GM21529 (cell line): ENCODE results near the gene MBD3.

ENCODE experiments used
- ATAC-seq: cut with Tn5 transposase; IDR thresholded peaks from one replicate; pipeline ENCODE4 v1.9.1; 2021; ENCODE audit not compliant: unreplicated experiment

MBD3 gene

GRCh38 chr19:1601613-1602064 is 9.0 kb upstream of the MBD3 start:
- no peak for ATAC-seq

- no peak for ATAC-seq
Observed at GRCh38 chr19:1599460-1599846, 6.8 kb upstream of the MBD3 start.

DNA sequence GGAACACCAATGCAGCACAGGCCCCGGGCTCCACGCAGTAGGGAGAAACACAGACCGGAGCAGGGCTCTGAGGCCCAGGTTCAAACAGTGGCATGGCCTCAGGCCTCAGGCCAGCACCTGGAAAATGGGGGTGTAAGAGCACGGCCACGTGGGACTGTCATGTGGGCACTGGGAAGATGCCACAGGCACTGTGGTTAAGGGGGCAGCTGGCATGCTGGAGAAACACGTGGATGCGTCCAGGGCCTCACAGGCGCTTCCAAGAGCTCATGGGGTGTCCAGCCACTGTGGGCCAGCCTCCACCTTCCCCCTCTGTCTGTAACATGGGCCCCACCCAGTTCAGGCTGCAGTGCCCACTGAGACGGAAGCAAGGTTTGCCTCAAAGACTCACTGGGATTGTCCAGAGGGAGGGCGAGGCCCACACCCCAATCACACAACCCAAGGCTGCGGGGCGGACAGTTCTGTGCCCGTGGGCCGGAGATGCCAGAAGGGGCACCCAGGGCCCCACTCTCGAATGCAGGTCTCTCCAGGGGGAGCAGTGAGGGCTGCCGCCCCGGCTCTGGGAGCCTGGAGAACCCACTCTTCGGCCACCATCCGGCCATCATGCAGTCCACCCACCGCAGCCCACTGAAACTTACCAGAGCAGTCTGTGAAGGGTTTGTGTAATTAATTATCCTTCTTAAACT is 6.3 kb upstream of the MBD3 start:
- no peak for ATAC-seq

DNA sequence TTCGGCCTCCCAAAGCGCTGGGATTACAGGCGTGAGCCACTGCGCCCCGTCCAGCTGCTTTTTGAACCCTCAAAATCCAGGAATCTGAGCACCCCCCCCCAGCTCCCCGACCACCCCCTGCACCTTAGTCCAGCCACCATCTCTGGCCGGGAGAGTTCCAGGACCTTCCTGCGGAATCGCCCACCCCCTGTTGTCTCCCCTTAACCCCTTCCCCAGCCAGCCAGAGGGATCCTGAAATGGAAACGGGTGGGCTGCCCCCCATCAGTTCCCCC is 772 bp upstream of the MBD3 start:
- no peak for ATAC-seq

GRCh38 chr19:1592024-1592754 is 476 bp downstream of the MBD3 start:
- ATAC-seq: peak; percentile 57

GRCh38 chr19:1591421-1592023 is 1.1 kb downstream of the MBD3 start:
- ATAC-seq: no peak

GRCh38 chr19:1590641-1591397 is 1.8 kb downstream of the MBD3 start:
- no peak for ATAC-seq

GRCh38 chr19:1587872-1588271 is 4.8 kb downstream of the MBD3 start:
- ATAC-seq: no peak

DNA sequence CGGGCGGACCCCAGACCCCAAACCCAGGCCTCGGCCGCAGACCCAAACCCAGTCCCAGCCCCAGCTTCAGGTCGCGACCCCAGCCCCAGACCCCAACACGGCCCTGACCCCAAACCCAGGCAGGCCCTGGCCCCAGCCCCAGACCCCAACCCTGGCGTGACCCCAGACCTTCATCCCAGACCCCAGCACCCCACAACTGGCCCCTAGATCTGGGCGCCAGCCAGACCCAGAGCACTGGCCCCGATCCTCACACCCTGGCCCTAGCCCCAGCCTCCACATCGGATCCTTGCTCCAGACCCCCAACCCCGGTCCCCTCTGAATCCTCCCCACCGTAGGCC is 7.5 kb downstream of the MBD3 start:
- no peak for ATAC-seq

- no peak for ATAC-seq
Observed at GRCh38 chr19:1584500-1585242, 8.0 kb downstream of the MBD3 start.

- ATAC-seq: no peak
Observed at GRCh38 chr19:1582201-1582600, 10.5 kb downstream of the MBD3 start.

GRCh38 chr19:1580957-1581356 is 11.7 kb downstream of the MBD3 start:
- no peak for ATAC-seq

- ATAC-seq: no peak
Observed at GRCh38 chr19:1580382-1580781, 12.3 kb downstream of the MBD3 start.

DNA sequence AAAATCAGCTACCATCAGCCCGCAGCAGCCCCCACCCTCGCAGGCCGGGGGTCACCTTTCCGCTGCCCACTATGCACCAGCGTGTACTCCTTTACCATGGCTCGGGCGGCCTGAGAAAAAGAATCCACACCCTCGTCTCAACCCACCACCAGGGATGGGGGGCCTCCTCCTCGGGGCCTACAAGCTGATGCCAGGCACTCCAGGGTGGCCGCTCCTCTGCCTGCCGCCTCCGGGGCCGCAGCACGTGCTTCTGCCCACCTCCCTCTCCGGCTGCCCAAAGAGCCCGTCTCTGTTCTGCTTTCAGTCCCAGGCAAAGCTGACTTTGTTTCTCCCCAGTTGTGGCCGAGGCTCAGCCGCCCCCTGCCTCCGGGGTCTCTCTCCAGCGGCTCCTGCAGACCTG is 13.4 kb downstream of the MBD3 start:
- no peak for ATAC-seq

DNA sequence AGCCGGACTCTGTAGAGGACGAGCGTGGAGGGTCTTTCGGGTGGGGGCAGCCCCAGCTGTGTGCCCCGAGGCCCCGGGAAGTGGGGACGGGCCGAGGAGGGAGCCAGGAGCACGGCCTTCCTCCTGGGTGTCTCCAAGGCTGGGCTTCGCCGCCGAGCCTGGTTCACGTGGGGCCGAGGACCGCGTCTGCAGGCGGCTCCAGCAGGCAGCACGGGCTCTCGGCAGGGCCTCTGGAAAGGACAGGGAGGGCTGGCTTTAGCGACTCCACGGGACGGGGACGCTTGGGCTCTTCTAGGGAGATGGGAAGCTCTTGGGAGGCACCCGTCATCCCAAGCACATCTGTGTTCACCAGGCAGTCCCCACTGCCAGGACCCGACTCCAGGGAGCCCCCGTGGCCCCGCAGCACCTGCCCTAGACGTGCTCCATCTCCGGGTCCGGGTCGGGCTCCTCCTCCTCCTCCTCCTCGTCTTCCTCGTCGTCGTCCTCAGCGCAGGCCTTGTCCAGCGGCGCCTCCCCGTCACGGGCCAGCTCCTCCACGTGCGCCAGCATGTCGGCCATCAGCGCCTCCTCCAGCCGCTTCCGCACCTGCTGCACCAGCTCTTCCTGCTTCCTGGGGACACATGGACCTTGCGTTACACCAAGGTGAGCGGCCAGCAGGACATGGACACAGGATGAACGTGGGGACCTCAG is 14.6 kb downstream of the MBD3 start:
- ATAC-seq: no peak

DNA sequence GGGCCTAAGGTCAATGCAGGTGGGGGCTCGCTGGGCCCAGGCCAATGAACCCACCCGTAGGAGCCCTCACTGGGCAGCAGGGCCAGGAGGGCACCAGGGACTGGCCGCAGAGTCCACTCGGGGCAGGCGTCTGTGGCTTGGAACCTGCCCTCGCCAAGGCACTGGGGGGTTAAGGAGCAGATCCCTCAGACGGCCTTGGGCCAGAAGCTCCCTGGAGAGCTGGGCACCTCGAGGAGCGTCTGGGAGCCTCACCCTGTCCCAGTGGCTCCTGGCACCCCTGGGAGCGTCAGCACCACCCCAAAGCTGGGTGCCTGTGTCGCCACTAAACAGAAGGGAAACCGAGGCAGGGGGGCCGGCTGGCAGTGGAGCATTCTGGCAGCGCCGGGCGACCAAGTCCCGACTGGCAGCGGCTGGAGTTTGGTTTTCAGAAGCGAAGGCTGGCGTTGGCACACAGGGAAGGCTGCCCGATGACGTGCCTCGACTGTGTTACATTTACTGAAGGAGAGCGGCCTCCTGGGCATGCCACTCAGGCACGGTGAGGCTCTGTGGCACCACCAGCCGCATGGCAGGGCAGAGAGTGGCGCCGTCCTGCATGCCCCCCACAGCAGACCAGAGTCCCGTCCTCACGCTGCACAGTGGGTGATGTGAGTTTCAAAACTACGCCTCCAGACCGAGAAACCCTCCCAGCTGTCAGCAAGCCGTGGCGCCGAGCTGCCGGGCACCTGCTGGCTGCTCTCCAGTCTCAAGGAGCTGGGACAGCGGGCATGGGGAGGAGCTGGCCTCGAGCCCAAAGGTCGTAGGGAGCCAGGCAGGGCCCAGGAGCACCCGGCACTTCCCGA is 15.4 kb downstream of the MBD3 start:
- ATAC-seq: no peak

DNA sequence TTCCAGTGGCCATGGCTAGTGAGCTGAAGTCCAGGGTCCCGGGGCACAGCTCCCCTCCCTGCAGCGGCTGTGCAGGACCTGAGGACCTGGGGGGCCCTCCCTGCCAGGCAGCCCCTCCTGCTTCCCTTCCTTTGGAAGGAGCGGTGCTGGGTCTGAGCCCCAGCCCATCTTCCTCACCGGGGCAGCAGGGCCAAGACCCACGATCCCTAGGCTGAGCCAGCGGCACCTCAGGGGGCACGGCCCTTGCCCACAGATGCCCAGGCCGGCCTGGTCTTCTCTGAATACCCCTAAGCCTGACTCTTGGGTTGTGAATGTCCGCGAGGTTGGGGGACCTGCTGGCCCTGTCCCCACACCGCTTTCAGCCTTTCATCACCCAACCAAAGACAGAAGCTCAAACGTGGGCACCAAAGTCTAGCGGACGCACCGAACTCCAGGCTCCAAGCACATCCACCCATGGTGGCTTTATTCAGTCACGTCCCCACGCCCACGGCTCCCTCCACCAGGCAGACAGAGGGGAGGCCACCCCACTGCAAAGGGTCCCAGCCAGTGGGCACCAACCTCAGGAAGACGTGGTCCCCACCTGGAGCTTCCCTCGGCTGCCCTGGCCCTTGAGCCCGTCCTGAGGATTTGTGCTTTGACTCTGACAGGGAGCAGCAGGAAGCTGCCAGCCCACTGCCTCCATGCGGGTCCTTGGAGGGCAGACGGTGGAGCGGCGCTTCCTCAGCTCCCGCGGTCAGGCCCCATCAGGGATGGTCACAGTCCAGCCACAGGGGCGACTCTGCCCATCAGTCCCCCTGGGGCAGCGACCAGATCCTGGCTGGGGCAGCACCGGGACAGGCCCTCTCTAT is 16.2 kb downstream of the MBD3 start:
- no peak for ATAC-seq

DNA sequence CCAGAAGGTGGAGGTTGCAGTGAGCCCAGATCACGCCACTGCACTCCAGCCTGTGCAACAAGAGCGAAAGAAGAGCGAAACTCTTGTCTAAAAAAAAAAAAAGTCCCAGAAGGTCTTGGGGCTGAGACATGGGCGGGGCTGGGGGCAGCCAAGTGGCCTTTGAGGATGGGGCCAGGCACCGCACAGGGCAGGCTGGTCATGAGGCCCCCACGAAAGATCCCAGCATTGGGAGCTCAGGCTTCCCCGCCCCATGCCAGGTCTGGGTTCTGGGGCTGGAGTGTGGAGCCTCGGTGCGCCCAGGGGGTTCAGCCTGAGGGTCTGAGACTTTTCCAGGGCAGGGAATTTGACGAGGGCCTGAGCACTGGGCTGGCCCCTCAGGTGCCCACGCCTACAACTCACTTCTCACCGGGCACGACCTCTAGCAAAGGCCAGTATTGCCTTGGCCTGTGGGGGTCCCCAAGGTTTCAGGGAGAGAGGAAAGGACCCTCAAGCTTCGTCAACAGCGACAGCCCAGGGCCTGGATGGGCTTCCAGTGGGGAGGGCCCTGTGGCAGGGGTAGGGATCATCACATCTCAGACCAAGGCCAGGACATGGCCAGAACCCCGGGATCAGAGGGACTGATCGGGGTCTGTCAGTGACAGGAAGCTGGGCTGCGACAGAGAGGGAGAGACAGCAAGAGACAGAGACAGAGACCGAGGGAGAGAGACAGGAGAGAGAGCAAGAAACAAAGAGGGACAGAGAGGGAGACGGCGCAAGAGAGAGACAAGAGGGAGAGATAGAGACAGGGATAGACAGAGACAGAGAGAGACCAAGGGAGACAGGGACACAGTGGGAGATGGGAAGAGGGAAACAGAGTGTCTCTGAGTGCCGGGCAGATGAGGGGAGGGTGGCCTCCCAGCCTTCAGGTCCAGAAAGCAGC is 17.1 kb downstream of the MBD3 start:
- ATAC-seq: no peak
